Adipose tissue (tissue), 3 donors: ENCODE results near the gene CRLF1. TPM values are rescaled to one million over a fixed set of nuclear protein-coding genes. Genes with fewer than 3 reads are reported as not detected.
A peak's percentile ranks its signal among the peaks of the same experiment; 100 is the strongest.
"Not testable (repeated sequence)": the region's sequence is repeated elsewhere in the genome, so short reads cannot be mapped to it uniquely, and the experiment has no call there.

Experiments used
- H3K27ac ChIP-seq: one replicate; pipeline ENCODE4 v1.5.1; 2013; ENCODE audit warnings: low read depth, low read length
- WGBS, 3 donors: extraction: QIAGEN DNeasy Blood & Tissue Kit; methylation state at CpG; one replicate each; pipeline ENCODE4 v1.1.7; 2013; 5-methylcytosine and 5-hydroxymethylcytosine counted together
- polyA plus RNA-seq, 3 donors: library from polyadenylated mRNA; stranded (reverse); fragments of 200-250 nt; gene quantifications; one replicate each; pipeline ENCODE4 v1.2.3, GENCODE V29; 2013
- donor health status: healthy with polysubstance abuse.
- donor health status: Bipolar disorder and iron deficiency.
- donor health status: healthy.

CRLF1 gene
- polyA plus RNA-seq, 3 donors, result 7.0 to 57.6 (median 10.1) TPM

DNA sequence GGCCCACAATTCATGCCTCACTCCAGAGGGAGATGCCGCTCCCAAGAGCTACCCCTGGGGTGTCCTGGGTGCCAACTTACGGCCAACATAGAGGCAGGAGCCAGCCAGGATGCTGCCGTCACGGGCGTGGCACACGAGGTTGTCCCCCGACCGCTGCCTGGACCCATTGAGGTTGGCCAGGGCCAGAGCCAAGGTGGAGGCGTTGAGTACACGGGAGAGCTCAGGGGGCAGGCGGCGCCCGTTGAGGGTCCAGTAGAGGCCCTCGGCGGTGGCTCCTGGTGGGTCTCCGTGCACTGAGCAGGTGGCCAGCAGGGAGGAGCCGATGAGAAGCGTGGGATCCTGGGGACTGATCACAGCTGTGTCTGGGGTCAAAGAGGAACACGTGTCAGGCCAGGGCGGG lies 7.1 kb downstream of the CRLF1 start:
- 70 to 90% (median 84%) methylated on average over 20 of the region's 20 CpGs for WGBS, 3 donors
- no peak overlapping the region for H3K27ac ChIP-seq

GRCh38 chr19:18597809-18598660 lies 8.6 kb downstream of the CRLF1 start:
- WGBS, 3 donors, result 41 to 49% (median 42%) methylated on average over 25 of the region's 25 CpGs
- H3K27ac ChIP-seq, result no peak overlapping the region

DNA sequence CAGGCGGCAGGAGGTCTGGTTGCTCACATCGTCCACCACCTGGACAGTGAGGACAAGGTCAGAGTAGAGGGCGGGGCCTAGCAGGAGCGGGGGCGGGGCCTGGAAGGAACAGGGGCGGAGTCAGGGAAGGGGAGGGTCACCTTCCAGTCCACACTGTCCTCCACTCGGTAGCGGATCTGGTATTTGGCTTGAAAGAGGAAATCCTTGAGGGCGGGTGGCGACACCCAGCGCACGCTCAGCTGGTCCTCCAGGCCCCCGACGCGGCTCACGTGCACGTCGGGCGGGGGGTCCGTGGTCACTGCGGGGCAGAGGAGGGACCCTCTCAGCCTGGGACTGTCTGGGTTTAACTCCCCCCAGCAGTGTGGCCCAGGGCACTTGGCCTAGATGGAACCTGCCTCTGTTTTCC lies 9.8 kb downstream of the CRLF1 start:
- no peak overlapping the region for H3K27ac ChIP-seq
- WGBS, 3 donors, result 8 to 11% (median 10%) methylated on average over 16 to 21 of the region's 21 CpGs

DNA sequence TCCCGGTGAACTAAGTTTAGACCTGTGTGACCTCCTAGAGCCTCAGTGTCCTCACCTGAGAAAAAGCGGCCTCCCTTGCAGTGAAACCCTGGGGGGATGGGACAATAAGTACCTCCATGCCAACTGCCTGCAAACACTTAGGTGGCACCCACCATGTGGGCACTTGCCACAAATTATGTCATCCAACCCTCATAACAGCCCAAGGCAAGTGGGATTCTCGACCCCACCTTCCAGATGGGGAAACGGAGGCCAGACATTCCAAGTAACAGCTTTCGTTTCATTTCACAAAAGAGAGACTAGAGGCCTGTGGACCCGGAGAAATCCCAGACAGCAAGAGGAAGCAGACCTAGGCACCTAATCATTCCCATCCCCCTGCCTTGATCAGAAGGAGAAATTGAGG lies 11.1 kb downstream of the CRLF1 start:
- H3K27ac ChIP-seq, result no peak overlapping the region
- WGBS, 3 donors, result 64 to 81% (median 78%) methylated on average over 6 of the region's 6 CpGs

- 16 to 27% (median 20%) methylated on average over 25 to 26 of the region's 26 CpGs for WGBS, 3 donors
- no peak overlapping the region for H3K27ac ChIP-seq
These were observed 11.7 kb downstream of the CRLF1 start for GRCh38 chr19:18594824-18595373.

DNA sequence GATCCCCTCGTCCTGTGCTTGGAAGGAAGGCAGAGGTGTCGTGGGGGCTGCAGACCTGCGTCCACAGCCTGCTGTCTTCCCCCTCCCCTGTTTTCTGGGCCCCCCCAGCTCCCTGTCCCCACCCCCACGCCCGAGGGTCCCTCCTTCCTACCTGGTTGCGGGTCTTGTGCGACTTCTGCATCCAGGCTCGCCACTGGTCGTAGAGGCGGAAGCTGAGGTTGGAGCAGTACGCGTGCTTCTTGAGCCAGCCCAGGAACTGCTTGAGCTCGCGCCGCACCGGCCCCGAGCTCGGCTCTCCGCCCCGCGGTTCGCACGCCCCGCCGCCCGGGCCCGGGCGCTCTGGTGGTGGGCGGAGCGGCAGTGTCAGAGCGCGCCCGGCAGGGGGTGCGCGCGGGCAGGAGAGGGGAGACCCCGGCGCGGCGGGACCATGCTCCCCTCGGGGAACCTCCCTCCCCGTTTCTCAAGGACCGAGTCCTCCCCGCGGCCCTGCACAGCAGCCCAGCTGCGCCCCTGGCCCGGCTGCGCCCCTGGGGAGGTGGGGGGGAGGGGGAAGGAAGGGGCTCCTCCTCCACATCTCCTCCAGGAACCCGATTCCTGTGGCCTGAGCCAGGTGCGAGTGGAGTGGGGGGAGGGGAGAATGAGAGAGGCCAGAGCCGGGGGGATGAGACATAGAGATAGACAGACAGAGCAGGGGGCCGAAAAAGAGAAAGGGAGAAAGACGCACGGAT lies 12.3 kb downstream of the CRLF1 start:
- WGBS, 3 donors, result 1% methylated on average over 48 to 54 of the region's 54 CpGs
- H3K27ac ChIP-seq, result no peak overlapping the region

- H3K27ac ChIP-seq, result no peak overlapping the region
These were observed 13.1 kb downstream of the CRLF1 start for GRCh38 chr19:18593367-18594095.

GRCh38 chr19:18592732-18593131 lies 13.9 kb downstream of the CRLF1 start:
- 74 to 86% (median 85%) methylated on average over 5 of the region's 5 CpGs for WGBS, 3 donors
- not testable (repeated sequence) for H3K27ac ChIP-seq

More at GRCh38 chr19:18593367-18594095, 13.1 kb downstream of the CRLF1 start:
- WGBS, 3 donors, result 38 to 42% (median 40%) methylated on average over 24 to 25 of the region's 25 CpGs

DNA sequence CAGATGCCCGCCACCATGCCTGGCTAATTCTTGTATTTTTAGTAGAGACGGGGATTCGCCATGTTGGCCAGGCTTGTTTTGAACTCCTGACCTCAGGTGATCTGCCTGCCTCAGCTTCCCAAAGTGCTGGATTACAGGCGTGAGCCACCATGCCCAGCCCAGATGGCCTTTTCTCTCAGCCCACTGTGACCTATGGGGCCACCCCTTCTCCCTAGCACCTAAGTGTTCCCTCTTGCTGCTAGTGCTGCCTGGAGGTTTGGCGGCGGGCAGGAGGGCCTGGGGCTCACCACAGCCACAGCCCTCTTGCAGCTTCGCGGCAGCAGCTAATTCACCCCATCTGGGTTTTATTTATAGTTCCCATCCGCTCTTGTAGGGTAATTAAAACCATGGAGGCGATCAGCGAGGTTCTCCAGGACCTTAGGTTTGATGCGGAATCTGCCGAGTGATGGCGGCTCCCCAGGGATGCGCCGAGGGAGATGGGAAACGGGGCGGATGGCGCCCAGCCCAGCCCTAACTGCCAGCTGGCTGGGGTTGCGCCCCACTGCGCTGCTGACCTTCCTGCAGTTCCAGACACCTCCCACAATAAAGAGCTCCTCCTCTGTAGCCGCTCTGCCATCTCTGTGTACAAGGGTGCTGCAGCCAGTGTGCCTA lies 14.7 kb downstream of the CRLF1 start:
- 88 to 92% (median 91%) methylated on average over 22 of the region's 22 CpGs for WGBS, 3 donors
- H3K27ac ChIP-seq, result no peak overlapping the region

GRCh38 chr19:18590273-18591272 lies 16.0 kb downstream of the CRLF1 start:
- WGBS, 3 donors, result 79 to 81% (median 81%) methylated on average over 40 of the region's 40 CpGs
- no peak overlapping the region for H3K27ac ChIP-seq

DNA sequence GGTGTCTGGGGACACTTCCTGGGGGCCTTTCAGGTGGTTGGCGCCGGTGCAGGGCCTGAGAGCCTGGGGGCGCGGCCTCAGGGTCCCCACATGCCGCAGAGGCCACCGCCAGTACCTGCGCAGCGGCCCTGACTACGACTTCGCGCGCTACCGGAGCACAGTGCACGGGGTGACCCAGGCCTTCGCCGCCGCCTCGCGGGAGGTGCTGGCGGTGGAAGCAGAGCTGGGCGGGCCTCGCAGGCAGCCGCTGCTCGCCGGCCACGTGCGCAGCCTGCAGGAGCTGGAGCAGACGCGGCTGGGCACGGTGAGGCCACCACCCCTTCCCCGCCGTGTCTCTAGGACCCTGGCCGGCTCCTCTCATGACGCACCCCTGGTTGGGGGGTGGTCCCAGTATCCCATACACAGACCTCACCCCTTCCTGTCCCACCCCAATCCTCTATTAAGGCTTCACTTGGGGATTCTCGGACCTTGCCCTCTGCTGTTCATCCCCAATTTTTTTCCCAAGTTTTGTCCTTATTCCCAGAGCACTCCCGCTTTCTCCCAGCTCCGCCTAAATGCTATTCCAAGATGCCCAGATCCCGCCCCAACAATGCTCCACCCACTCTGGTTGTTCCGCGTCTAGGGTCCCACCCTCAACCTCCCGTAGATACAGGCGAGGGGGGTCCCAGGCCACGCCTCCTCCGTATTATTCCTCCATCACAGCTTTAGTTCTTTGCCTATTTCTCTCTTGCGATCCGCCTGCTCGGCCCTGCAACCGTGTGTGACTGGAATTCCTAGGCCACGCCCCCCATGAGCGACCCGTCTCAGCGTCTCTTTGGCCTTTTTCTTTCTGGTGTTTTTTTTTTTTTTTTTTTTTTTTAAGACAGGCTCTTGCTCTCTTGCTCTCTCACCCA lies 17.0 kb downstream of the CRLF1 start:
- peak overlapping the region; percentile 52 for H3K27ac ChIP-seq
- WGBS, 3 donors, result 10 to 27% (median 14%) methylated on average over 40 to 52 of the region's 52 CpGs

- peak within 1 kb of the TSS; percentile 52 for H3K27ac ChIP-seq
- 0 to 1% (median 0%) methylated on average over 54 to 72 of the region's 72 CpGs for WGBS, 3 donors
These were observed 17.8 kb downstream of the CRLF1 start, which contains the start of gene REX1BD for GRCh38 chr19:18588611-18589379. TSS of gene REX1BD (plus strand) at chr19:18588798. CDS start at chr19:18588802, 4 bp downstream.

GRCh38 chr19:18587962-18588610 lies 18.5 kb downstream of the CRLF1 start:
- 21 to 36% (median 25%) methylated on average over 16 of the region's 16 CpGs for WGBS, 3 donors
- H3K27ac ChIP-seq, result peak overlapping the region; percentile 14

GRCh38 chr19:18587561-18587960 lies 19.0 kb downstream of the CRLF1 start:
- 92 to 97% (median 93%) methylated on average over 12 of the region's 12 CpGs for WGBS, 3 donors
- no peak overlapping the region for H3K27ac ChIP-seq

DNA sequence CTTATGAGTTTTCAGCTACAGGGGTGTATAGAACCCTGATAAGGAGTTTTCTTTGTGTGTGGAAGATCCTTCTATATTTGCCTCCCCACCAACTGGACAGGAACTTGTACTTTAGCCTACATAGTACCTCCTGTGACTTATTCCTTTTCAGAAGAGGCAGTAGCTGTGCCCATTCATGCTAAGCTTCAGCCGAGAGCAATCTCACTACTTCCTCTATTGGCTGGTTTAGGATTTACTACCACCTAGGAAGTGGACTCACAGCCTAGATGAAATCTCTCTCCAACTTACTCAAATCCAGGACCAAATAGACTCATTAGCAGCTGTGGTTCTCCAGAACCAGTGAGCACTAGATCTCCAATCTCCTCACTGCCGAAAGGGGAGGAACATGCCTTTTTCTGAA lies 20.3 kb downstream of the CRLF1 start:
- WGBS, 3 donors, result 49 to 63% (median 51%) methylated on average over 2 of the region's 2 CpGs
- H3K27ac ChIP-seq, result no peak overlapping the region
